Measurements from ENCODE around the gene CWC27. TPM values are rescaled to one million over a fixed set of nuclear protein-coding genes. Genes with fewer than 3 reads are reported as not detected.

Gene CWC27, protein sequence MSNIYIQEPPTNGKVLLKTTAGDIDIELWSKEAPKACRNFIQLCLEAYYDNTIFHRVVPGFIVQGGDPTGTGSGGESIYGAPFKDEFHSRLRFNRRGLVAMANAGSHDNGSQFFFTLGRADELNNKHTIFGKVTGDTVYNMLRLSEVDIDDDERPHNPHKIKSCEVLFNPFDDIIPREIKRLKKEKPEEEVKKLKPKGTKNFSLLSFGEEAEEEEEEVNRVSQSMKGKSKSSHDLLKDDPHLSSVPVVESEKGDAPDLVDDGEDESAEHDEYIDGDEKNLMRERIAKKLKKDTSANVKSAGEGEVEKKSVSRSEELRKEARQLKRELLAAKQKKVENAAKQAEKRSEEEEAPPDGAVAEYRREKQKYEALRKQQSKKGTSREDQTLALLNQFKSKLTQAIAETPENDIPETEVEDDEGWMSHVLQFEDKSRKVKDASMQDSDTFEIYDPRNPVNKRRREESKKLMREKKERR
- 10 to 100 TPM; 11.9 to 12.6 TPM for polyA plus RNA-seq

GRCh38 chr5:64768358-64769312 is at the start of gene CWC27, which contains the start of gene SREK1IP1:
Gene CWC27 (plus strand): TSS chr5:64768930. CDS start chr5:64769147, 217 bp downstream.
Gene SREK1IP1 (minus strand): TSS chr5:64768691. CDS start chr5:64768517, 174 bp downstream.
- H3K9me3 ChIP-seq (ENCODE audit: control insufficient read depth in 2 of 2, insufficient read depth in 1 of 2, low read depth in 1 of 2, low read length in 1 of 2), result no peaks in the 10 kb centered on the region
- no peaks in the 10 kb centered on the region for H3K36me3 ChIP-seq (ENCODE audit: control insufficient read depth in 2 of 2, insufficient read depth in 2 of 2, low read length in 1 of 2)
- WGBS, 2 donors, result 0% methylated on average over 48 of the region's 48 CpGs
- H3K4me3 ChIP-seq (ENCODE audit: low read depth in 1 of 2, low read length in 2 of 2), result peak within 1 kb of the TSS; percentile 72 to 95
- H3K27ac ChIP-seq (ENCODE audit: low read depth in 2 of 2, low read length in 1 of 2), result peak within 1 kb of the TSS; percentile 89 to 93
- peaks cover 0 to 4% of the 10 kb centered on the region in 2 donors for H3K4me1 ChIP-seq (ENCODE audit: control insufficient read depth in 2 of 2, insufficient read depth in 2 of 2, low read length in 1 of 2)
- no peaks in the 10 kb centered on the region for H3K27me3 ChIP-seq (ENCODE audit: control insufficient read depth in 1 of 2, insufficient read depth in 2 of 2, low read length in 2 of 2)

- Histone ChIP-seq H3K36me3 (ENCODE audit: control insufficient read depth in 2 of 2, insufficient read depth in 2 of 2, low read length in 1 of 2) (no peaks in the 10 kb centered on the region), H3K27ac (ENCODE audit: low read depth in 2 of 2, low read length in 1 of 2) (no peak overlapping the region), H3K4me1 (ENCODE audit: control insufficient read depth in 2 of 2, insufficient read depth in 2 of 2, low read length in 1 of 2) (no peaks in the 10 kb centered on the region), H3K27me3 (ENCODE audit: control insufficient read depth in 1 of 2, insufficient read depth in 2 of 2, low read length in 2 of 2) (no peaks in the 10 kb centered on the region), H3K4me3 (ENCODE audit: low read depth in 1 of 2, low read length in 2 of 2) (no peak overlapping the region), H3K9me3 (ENCODE audit: control insufficient read depth in 2 of 2, insufficient read depth in 1 of 2, low read depth in 1 of 2, low read length in 1 of 2) (no peaks in the 10 kb centered on the region)
- 95% methylated on average over 3 of the region's 3 CpGs for WGBS, 2 donors
Measured at GRCh38 chr5:64722588-64722987, 46.1 kb upstream of the CWC27 start.

DNA sequence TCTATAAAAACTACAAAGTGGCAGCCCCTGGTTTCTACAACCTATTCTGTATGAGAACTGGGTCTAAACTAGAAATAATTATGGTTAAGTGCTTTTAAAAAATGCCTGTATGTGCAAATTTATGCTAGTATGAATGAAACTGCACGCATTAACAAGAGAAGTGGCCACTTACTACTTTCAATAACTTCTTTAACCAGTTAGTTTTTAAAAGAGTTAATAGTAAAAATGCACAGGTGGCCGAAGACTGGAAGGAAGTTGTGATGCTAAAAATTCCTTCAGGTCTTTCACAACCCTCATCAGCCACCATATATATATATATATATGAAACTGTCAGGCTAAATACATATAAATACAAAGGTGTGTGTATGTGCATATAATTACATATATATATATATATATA is 41.6 kb upstream of the CWC27 start:
- H3K36me3 ChIP-seq (ENCODE audit: control insufficient read depth in 2 of 2, insufficient read depth in 2 of 2, low read length in 1 of 2), result no peaks in the 10 kb centered on the region
- no peaks in the 10 kb centered on the region for H3K27me3 ChIP-seq (ENCODE audit: control insufficient read depth in 1 of 2, insufficient read depth in 2 of 2, low read length in 2 of 2)
- H3K4me3 ChIP-seq (ENCODE audit: low read depth in 1 of 2, low read length in 2 of 2), result no peak overlapping the region
- no peaks in the 10 kb centered on the region for H3K4me1 ChIP-seq (ENCODE audit: control insufficient read depth in 2 of 2, insufficient read depth in 2 of 2, low read length in 1 of 2)
- 92 to 98% methylated on average over 2 of the region's 2 CpGs for WGBS, 2 donors
- H3K9me3 ChIP-seq (ENCODE audit: control insufficient read depth in 2 of 2, insufficient read depth in 1 of 2, low read depth in 1 of 2, low read length in 1 of 2), result no peaks in the 10 kb centered on the region
- no peak overlapping the region for H3K27ac ChIP-seq (ENCODE audit: low read depth in 2 of 2, low read length in 1 of 2)

GRCh38 chr5:64742411-64742810 is 26.3 kb upstream of the CWC27 start:
- Histone ChIP-seq H3K4me3 (ENCODE audit: low read depth in 1 of 2, low read length in 2 of 2) (no peak overlapping the region), H3K4me1 (ENCODE audit: control insufficient read depth in 2 of 2, insufficient read depth in 2 of 2, low read length in 1 of 2) (no peaks in the 10 kb centered on the region), H3K36me3 (ENCODE audit: control insufficient read depth in 2 of 2, insufficient read depth in 2 of 2, low read length in 1 of 2) (peaks cover 0 to 2% of the 10 kb centered on the region in 2 donors), H3K9me3 (ENCODE audit: control insufficient read depth in 2 of 2, insufficient read depth in 1 of 2, low read depth in 1 of 2, low read length in 1 of 2) (no peaks in the 10 kb centered on the region), H3K27me3 (ENCODE audit: control insufficient read depth in 1 of 2, insufficient read depth in 2 of 2, low read length in 2 of 2) (no peaks in the 10 kb centered on the region), H3K27ac (ENCODE audit: low read depth in 2 of 2, low read length in 1 of 2) (no peak overlapping the region)
- WGBS, 2 donors, result 84 to 100% methylated on average over 1 of the region's 1 CpG

DNA sequence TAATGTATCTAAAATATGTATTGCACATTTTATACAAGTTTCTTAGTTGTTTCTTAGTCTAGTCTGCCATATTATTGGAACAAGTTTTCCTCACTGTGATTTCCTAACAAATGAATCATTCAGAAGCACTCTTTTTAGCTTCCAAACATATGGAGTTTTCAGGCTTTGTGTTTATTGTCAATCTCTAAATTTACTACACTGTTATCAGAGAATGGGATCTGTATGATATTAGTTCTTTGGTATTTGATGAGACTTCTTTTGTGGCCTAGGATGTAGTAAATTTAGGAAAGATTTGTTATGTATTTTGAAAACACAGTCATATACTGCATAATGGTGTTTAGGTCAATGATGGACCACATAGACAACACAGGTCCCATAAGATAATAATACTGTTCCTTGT is 25.9 kb upstream of the CWC27 start:
- Histone ChIP-seq H3K9me3 (ENCODE audit: control insufficient read depth in 2 of 2, insufficient read depth in 1 of 2, low read depth in 1 of 2, low read length in 1 of 2) (no peaks in the 10 kb centered on the region), H3K4me3 (ENCODE audit: low read depth in 1 of 2, low read length in 2 of 2) (no peak overlapping the region)

GRCh38 chr5:64744914-64745313 is 23.8 kb upstream of the CWC27 start:
- Histone ChIP-seq H3K27ac (ENCODE audit: low read depth in 2 of 2, low read length in 1 of 2) (no peak overlapping the region), H3K9me3 (ENCODE audit: control insufficient read depth in 2 of 2, insufficient read depth in 1 of 2, low read depth in 1 of 2, low read length in 1 of 2) (no peaks in the 10 kb centered on the region), H3K4me1 (ENCODE audit: control insufficient read depth in 2 of 2, insufficient read depth in 2 of 2, low read length in 1 of 2) (no peaks in the 10 kb centered on the region), H3K36me3 (ENCODE audit: control insufficient read depth in 2 of 2, insufficient read depth in 2 of 2, low read length in 1 of 2) (no peaks in the 10 kb centered on the region), H3K4me3 (ENCODE audit: low read depth in 1 of 2, low read length in 2 of 2) (no peak overlapping the region), H3K27me3 (ENCODE audit: control insufficient read depth in 1 of 2, insufficient read depth in 2 of 2, low read length in 2 of 2) (no peaks in the 10 kb centered on the region)
- 91 to 98% methylated on average over 1 of the region's 1 CpG for WGBS, 2 donors

More for the DNA sequence above, 25.9 kb upstream of the CWC27 start:
- no peak overlapping the region for H3K27ac ChIP-seq (ENCODE audit: low read depth in 2 of 2, low read length in 1 of 2)
- no peaks in the 10 kb centered on the region for H3K4me1 ChIP-seq (ENCODE audit: control insufficient read depth in 2 of 2, insufficient read depth in 2 of 2, low read length in 1 of 2)
- no peaks in the 10 kb centered on the region for H3K27me3 ChIP-seq (ENCODE audit: control insufficient read depth in 1 of 2, insufficient read depth in 2 of 2, low read length in 2 of 2)
- H3K36me3 ChIP-seq (ENCODE audit: control insufficient read depth in 2 of 2, insufficient read depth in 2 of 2, low read length in 1 of 2), result peaks cover 0 to 2% of the 10 kb centered on the region in 2 donors

- Histone ChIP-seq H3K27me3 (ENCODE audit: control insufficient read depth in 1 of 2, insufficient read depth in 2 of 2, low read length in 2 of 2) (no peaks in the 10 kb centered on the region), H3K36me3 (ENCODE audit: control insufficient read depth in 2 of 2, insufficient read depth in 2 of 2, low read length in 1 of 2) (no peaks in the 10 kb centered on the region), H3K27ac (ENCODE audit: low read depth in 2 of 2, low read length in 1 of 2) (no peak overlapping the region), H3K4me3 (ENCODE audit: low read depth in 1 of 2, low read length in 2 of 2) (no peak overlapping the region), H3K9me3 (ENCODE audit: control insufficient read depth in 2 of 2, insufficient read depth in 1 of 2, low read depth in 1 of 2, low read length in 1 of 2) (no peaks in the 10 kb centered on the region), H3K4me1 (ENCODE audit: control insufficient read depth in 2 of 2, insufficient read depth in 2 of 2, low read length in 1 of 2) (no peaks in the 10 kb centered on the region)
- 84% methylated on average over 1 of the region's 1 CpG for WGBS, 2 donors
Measured at GRCh38 chr5:64746446-64746845, 22.3 kb upstream of the CWC27 start.

DNA sequence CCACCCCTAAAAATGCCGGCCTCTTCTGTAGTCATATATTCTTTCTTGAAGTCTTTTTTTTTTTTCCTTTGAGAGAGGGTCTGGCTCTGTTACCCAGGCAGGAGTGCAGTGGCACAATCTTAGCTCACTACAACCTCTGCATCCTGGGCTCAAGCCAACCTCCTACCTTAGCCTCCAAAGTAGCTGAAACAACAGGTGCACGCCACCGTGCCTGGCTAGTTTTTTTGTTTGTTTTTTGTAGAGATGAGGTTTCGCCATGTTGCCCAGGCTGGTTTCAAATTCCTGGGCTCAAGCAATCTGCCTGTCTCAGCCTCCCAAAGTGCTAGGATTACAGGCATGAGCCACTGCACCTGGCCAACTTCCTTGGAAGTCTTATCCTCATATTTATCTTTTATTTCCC is 19.3 kb upstream of the CWC27 start:
- WGBS, 2 donors, result 89 to 95% methylated on average over 4 of the region's 4 CpGs
- H3K4me1 ChIP-seq (ENCODE audit: control insufficient read depth in 2 of 2, insufficient read depth in 2 of 2, low read length in 1 of 2), result no peaks in the 10 kb centered on the region
- no peaks in the 10 kb centered on the region for H3K9me3 ChIP-seq (ENCODE audit: control insufficient read depth in 2 of 2, insufficient read depth in 1 of 2, low read depth in 1 of 2, low read length in 1 of 2)

GRCh38 chr5:64754066-64754465 is 14.7 kb upstream of the CWC27 start:
- H3K36me3 ChIP-seq (ENCODE audit: control insufficient read depth in 2 of 2, insufficient read depth in 2 of 2, low read length in 1 of 2), result peaks cover 0 to 2% of the 10 kb centered on the region in 2 donors
- 100% methylated on average over 2 of the region's 2 CpGs for WGBS, 2 donors
- H3K4me3 ChIP-seq (ENCODE audit: low read depth in 1 of 2, low read length in 2 of 2), result no peak overlapping the region

More for the DNA sequence above, 19.3 kb upstream of the CWC27 start:
- peaks cover 0 to 1% of the 10 kb centered on the region in 2 donors for H3K36me3 ChIP-seq (ENCODE audit: control insufficient read depth in 2 of 2, insufficient read depth in 2 of 2, low read length in 1 of 2)
- no peak overlapping the region for H3K27ac ChIP-seq (ENCODE audit: low read depth in 2 of 2, low read length in 1 of 2)
- H3K27me3 ChIP-seq (ENCODE audit: control insufficient read depth in 1 of 2, insufficient read depth in 2 of 2, low read length in 2 of 2), result no peaks in the 10 kb centered on the region
- no peak overlapping the region for H3K4me3 ChIP-seq (ENCODE audit: low read depth in 1 of 2, low read length in 2 of 2)

More at GRCh38 chr5:64754066-64754465, 14.7 kb upstream of the CWC27 start:
- Histone ChIP-seq H3K27me3 (ENCODE audit: control insufficient read depth in 1 of 2, insufficient read depth in 2 of 2, low read length in 2 of 2) (no peaks in the 10 kb centered on the region), H3K4me1 (ENCODE audit: control insufficient read depth in 2 of 2, insufficient read depth in 2 of 2, low read length in 1 of 2) (no peaks in the 10 kb centered on the region), H3K9me3 (ENCODE audit: control insufficient read depth in 2 of 2, insufficient read depth in 1 of 2, low read depth in 1 of 2, low read length in 1 of 2) (no peaks in the 10 kb centered on the region), H3K27ac (ENCODE audit: low read depth in 2 of 2, low read length in 1 of 2) (no peak overlapping the region)
